B cell (primary cell): Measurements from ENCODE around the gene MCTP1. TPM values are rescaled to one million over a fixed set of nuclear protein-coding genes. Genes with fewer than 3 reads are reported as not detected.

Source experiments
- ATAC-seq: fragments of 200-7000 bp; cut with Tn5 transposase; one replicate; pipeline ENCODE4 v1.10.0; 2021; ENCODE audit warnings: low read depth, mild to moderate bottlenecking, moderate number of reproducible peaks, moderate library complexity
- CTCF ChIA-PET: fragments of 350-600 bp; sonication (Branson Sonifier 250); formaldehyde crosslinking; loops from one replicate; lab custom pipeline; 2021; ENCODE audit warnings: antibody characterized with exemption, inconsistent platforms; lab: Charles Lee
- POLR2A ChIA-PET: fragments of 350-600 bp; sonication (Branson Sonifier 250); formaldehyde crosslinking; loops from one replicate; lab custom pipeline; 2021; ENCODE audit warnings: antibody characterized with exemption; lab: Charles Lee
- DNase-seq: peaks from one replicate; pipeline ENCODE4 v3.0.0; 2013
- H2AFZ ChIP-seq: 2 replicates; pipeline ENCODE4 v1.6.1; 2012; ENCODE audit warnings: mild to moderate bottlenecking, low read depth, low read length; ENCODE audit not compliant: insufficient read depth, poor library complexity, severe bottlenecking
- H3K27ac ChIP-seq, 2 donors: 1 replicate in 1 of 2; 2 replicates in 1 of 2; pipeline ENCODE4 v1.5.1; 2012 to 2013; ENCODE audit warnings: low read length in 2 of 2, mild to moderate bottlenecking in 2 of 2, moderate library complexity in 1 of 2
- H3K27me3 ChIP-seq, 4 experiments: fragments of 200-600 bp in 1 of 4; sonication (generic) in 1 of 4; replicated peaks in 1 of 4; 1 replicate in 2 of 4; 2 replicates in 2 of 4; pipeline versions ENCODE4 v1.6.1 to v1.7.0; 2013 to 2016; ENCODE audit warnings: low read length in 3 of 4, mild to moderate bottlenecking in 2 of 4, mixed read lengths in 1 of 4, moderate library complexity in 1 of 4; ENCODE audit not compliant: insufficient read depth in 4 of 4, control insufficient read depth in 3 of 4; ENCODE audit errors: control extremely low read depth in 1 of 4
- H3K36me3 ChIP-seq, 2 experiments: replicated peaks in 1 of 2; 1 replicate in 1 of 2; 2 replicates in 1 of 2; pipeline versions ENCODE4 v1.6.1 to v1.7.1; 2013; ENCODE audit warnings: low read length in 1 of 2; ENCODE audit not compliant: insufficient read depth in 2 of 2, control insufficient read depth in 1 of 2; ENCODE audit errors: control extremely low read depth in 1 of 2, extremely low read depth in 1 of 2
- H3K4me1 ChIP-seq, 2 donors: fragments of 200-600 bp in 1 of 2; sonication (generic) in 1 of 2; 1 replicate in 1 of 2; 2 replicates in 1 of 2; pipeline versions ENCODE4 v1.5.1 to v1.6.1; 2013 to 2017; ENCODE audit warnings: low read length in 2 of 2; ENCODE audit not compliant: control insufficient read depth in 2 of 2, insufficient read depth in 2 of 2
- H3K4me2 ChIP-seq: replicated peaks from 2 replicates; pipeline ENCODE3; 2012; ENCODE audit warnings: mild to moderate bottlenecking, low read depth, low read length; ENCODE audit not compliant: poor library complexity, severe bottlenecking
- H3K4me3 ChIP-seq, 5 experiments: fragments of 200-600 bp in 1 of 5; sonication (generic) in 1 of 5; 1 replicate in 3 of 5; 2 replicates in 2 of 5; pipeline versions ENCODE4 v1.5.1 to v1.7.0; 2011 to 2016; ENCODE audit warnings: low read length in 4 of 5, mild to moderate bottlenecking in 4 of 5, low read depth in 2 of 5, control low read depth in 1 of 5, moderate library complexity in 1 of 5; ENCODE audit not compliant: insufficient read depth in 1 of 5; ENCODE audit errors: control extremely low read depth in 1 of 5, extremely low read depth in 1 of 5
- H3K79me2 ChIP-seq: fragments of 200-600 bp; sonication (generic); one replicate; pipeline ENCODE4 v1.6.0; 2016; ENCODE audit warnings: low read length; ENCODE audit not compliant: control insufficient read depth, insufficient read depth
- H3K9ac ChIP-seq: fragments of 200-600 bp; sonication (generic); 2 replicates; pipeline ENCODE4 v1.6.1; 2017; ENCODE audit warnings: mild to moderate bottlenecking, low read length, moderate library complexity
- H3K9me3 ChIP-seq, 3 donors: one replicate each; pipeline versions ENCODE4 v1.6.1 to v1.7.1; 2013; ENCODE audit warnings: low read length in 2 of 3; ENCODE audit not compliant: control insufficient read depth in 2 of 3, insufficient read depth in 1 of 3; ENCODE audit errors: control extremely low read depth in 1 of 3
- H4K20me1 ChIP-seq: 2 replicates; pipeline ENCODE4 v1.6.0; 2012; ENCODE audit warnings: mild to moderate bottlenecking, low read length; ENCODE audit not compliant: insufficient read depth, control insufficient read depth, poor library complexity, severe bottlenecking
- H3K27ac Mint-ChIP-seq: one replicate; pipeline ENCODE4 v1.8.0; 2021; ENCODE audit warnings: mixed read lengths
- H3K27me3 Mint-ChIP-seq: one replicate; pipeline ENCODE4 v1.8.0; 2021; ENCODE audit warnings: mixed read lengths
- H3K4me1 Mint-ChIP-seq: one replicate; pipeline ENCODE4 v1.8.0; 2021; ENCODE audit warnings: mixed read lengths
- H3K4me3 Mint-ChIP-seq: one replicate; pipeline ENCODE4 v1.8.0; 2021; ENCODE audit warnings: mixed read lengths
- H3K9me3 Mint-ChIP-seq: one replicate; pipeline ENCODE4 v1.8.0; 2022; ENCODE audit warnings: mixed read lengths; ENCODE audit not compliant: insufficient read depth
- EZH2 ChIP-seq: IDR thresholded peaks from 2 replicates; pipeline ENCODE4 v1.6.1; 2012; ENCODE audit warnings: borderline replicate concordance, low read depth, mild to moderate bottlenecking, moderate library complexity, low read length; ENCODE audit not compliant: insufficient read depth, poor library complexity, severe bottlenecking
- WGBS: methylation state at CpG from one replicate; pipeline ENCODE4 v1.1.5; 2013; ENCODE audit warnings: missing lambda C conversion rate; ENCODE audit not compliant: insufficient coverage; 5-methylcytosine and 5-hydroxymethylcytosine counted together
- intact Hi-C: fragments of 100-400 bp; cut with micrococcal nuclease; formaldehyde crosslinking; loops from one replicate; pipeline ENCODE4 v1.10.0; 2022
- polyA plus RNA-seq: library from polyadenylated mRNA; depleted of rRNA; stranded (reverse); fragments of >200 nt; gene quantifications from 2 replicates; pipeline ENCODE4 v1.2.3, GENCODE V29; 2012
- total RNA-seq, 2 donors: library from RNA; stranded (reverse); fragments of 120-200 nt in 1 of 2; gene quantifications; 1 replicate in 1 of 2; 2 replicates in 1 of 2; pipeline versions ENCODE4 v1.2.3 to v1.2.4, GENCODE V29; 2013 to 2022
- TF ChIP-seq, protein P1 (sequence below): fragments of 200-600 bp; IDR thresholded peaks from one replicate; pipeline ENCODE4 v1.8.0; 2022; ENCODE audit warnings: antibody characterized with exemption, mild to moderate bottlenecking

MCTP1 gene
- total and polyA plus RNA-seq, 2 donors (not counting 1 experiment from before 2014, with no cell fraction given): 0.42 to 2.5 TPM

DNA sequence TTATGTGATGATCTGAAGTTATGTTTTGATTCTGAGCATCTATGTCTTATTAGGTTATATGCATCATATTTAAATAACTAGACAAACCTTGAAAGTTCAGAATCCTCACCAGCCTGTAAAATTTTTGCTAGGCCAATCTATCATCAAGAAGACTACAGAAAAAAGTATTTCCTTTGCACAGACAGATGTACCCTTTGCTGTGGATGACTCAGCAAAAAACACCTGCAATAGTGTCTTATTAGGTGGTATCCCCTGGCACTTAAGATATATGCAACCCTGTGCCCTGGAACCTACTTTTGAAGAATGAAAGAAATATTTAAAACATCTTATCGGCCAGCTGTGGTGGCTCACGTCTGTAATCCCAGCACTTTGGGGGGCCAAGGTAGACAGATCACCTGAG, 535.9 kb downstream of the MCTP1 start:
- no peaks in the 10 kb centered on the region for H3K9me3 Mint-ChIP-seq
- ATAC-seq: no peak
- ChIA-PET CTCF (interaction anchor here (0.9 to 1.3 kb wide), 2 partner anchors 11 to 22 kb away, joined by 3 to 4 read pairs; no protein-coding TSS in a partner anchor), POLR2A (no interaction called here)
- H3K4me1 ChIP-seq: peaks cover 13 to 19% of the 10 kb centered on the region in 2 donors
- no peak overlapping the region for H3K4me3 ChIP-seq
- 31% methylated on average over 2 of the region's 2 CpGs for WGBS
- H2AFZ ChIP-seq: no peak overlapping the region
- H3K27ac ChIP-seq: no peak overlapping the region
- no peaks in the 10 kb centered on the region for H3K27me3 ChIP-seq
- TF ChIP-seq EZH2: no peak
- TF ChIP-seq, protein P1, sequence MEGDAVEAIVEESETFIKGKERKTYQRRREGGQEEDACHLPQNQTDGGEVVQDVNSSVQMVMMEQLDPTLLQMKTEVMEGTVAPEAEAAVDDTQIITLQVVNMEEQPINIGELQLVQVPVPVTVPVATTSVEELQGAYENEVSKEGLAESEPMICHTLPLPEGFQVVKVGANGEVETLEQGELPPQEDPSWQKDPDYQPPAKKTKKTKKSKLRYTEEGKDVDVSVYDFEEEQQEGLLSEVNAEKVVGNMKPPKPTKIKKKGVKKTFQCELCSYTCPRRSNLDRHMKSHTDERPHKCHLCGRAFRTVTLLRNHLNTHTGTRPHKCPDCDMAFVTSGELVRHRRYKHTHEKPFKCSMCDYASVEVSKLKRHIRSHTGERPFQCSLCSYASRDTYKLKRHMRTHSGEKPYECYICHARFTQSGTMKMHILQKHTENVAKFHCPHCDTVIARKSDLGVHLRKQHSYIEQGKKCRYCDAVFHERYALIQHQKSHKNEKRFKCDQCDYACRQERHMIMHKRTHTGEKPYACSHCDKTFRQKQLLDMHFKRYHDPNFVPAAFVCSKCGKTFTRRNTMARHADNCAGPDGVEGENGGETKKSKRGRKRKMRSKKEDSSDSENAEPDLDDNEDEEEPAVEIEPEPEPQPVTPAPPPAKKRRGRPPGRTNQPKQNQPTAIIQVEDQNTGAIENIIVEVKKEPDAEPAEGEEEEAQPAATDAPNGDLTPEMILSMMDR: no peak
- intact Hi-C loops: loop anchor here (10.0 kb wide), 1 partner anchor 96 kb away; no protein-coding TSS in a partner anchor
- H3K27ac Mint-ChIP-seq: no peak overlapping the region
- peaks cover 37% of the 10 kb centered on the region for H3K4me1 Mint-ChIP-seq
- no peak overlapping the region for H3K4me3 Mint-ChIP-seq
- no peak overlapping the region for H3K4me2 ChIP-seq
- no peaks in the 10 kb centered on the region for H3K9me3 ChIP-seq
- H3K27me3 Mint-ChIP-seq: no peaks in the 10 kb centered on the region
- no peak overlapping the region for H3K9ac ChIP-seq
- H3K36me3 ChIP-seq: no peaks in the 10 kb centered on the region
- H4K20me1 ChIP-seq: no peaks in the 10 kb centered on the region
- no peak for DNase-seq
- no peaks in the 10 kb centered on the region for H3K79me2 ChIP-seq

GRCh38 chr5:94748212-94748611, 536.7 kb downstream of the MCTP1 start:
- H3K4me1 Mint-ChIP-seq: peaks cover 37% of the 10 kb centered on the region
- no peaks in the 10 kb centered on the region for H3K9me3 Mint-ChIP-seq
- no peaks in the 10 kb centered on the region for H3K27me3 Mint-ChIP-seq
- H3K27ac Mint-ChIP-seq: no peak overlapping the region
- Histone ChIP-seq H3K36me3 (no peaks in the 10 kb centered on the region), H3K4me3 (no peak overlapping the region), H3K9me3 (no peaks in the 10 kb centered on the region), H2AFZ (no peak overlapping the region), H3K4me1 (peaks cover 13 to 19% of the 10 kb centered on the region in 2 donors), H3K27me3 (no peaks in the 10 kb centered on the region), H3K27ac (no peak overlapping the region), H3K79me2 (no peaks in the 10 kb centered on the region), H3K9ac (no peak overlapping the region), H3K4me2 (no peak overlapping the region), H4K20me1 (no peaks in the 10 kb centered on the region)
- TF ChIP-seq, protein P1: no peak
- TF ChIP-seq EZH2: no peak
- ATAC-seq (no peak), DNase-seq (no peak)
- ChIA-PET CTCF (interaction anchor here (3.2 kb wide), 1 partner anchor 11 kb away, joined by 19 read pairs; no protein-coding TSS in a partner anchor), POLR2A (no interaction called here)
- 34% methylated on average over 3 of the region's 3 CpGs for WGBS
- no peak overlapping the region for H3K4me3 Mint-ChIP-seq
- intact Hi-C loops: loop anchor here (10.0 kb wide), 1 partner anchor 97 kb away; no protein-coding TSS in a partner anchor
